COLO668 (cell line): ENCODE results near the gene GPR142.

Experiments
- DNase-seq: peaks from one replicate; lab custom pipeline; 2025; ENCODE audit not compliant: unreplicated experiment; lab: John Stamatoyannopoulos, UW

Gene GPR142, protein sequence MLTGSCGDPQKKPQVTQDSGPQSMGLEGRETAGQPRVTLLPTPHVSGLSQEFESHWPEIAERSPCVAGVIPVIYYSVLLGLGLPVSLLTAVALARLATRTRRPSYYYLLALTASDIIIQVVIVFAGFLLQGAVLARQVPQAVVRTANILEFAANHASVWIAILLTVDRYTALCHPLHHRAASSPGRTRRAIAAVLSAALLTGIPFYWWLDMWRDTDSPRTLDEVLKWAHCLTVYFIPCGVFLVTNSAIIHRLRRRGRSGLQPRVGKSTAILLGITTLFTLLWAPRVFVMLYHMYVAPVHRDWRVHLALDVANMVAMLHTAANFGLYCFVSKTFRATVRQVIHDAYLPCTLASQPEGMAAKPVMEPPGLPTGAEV

DNA sequence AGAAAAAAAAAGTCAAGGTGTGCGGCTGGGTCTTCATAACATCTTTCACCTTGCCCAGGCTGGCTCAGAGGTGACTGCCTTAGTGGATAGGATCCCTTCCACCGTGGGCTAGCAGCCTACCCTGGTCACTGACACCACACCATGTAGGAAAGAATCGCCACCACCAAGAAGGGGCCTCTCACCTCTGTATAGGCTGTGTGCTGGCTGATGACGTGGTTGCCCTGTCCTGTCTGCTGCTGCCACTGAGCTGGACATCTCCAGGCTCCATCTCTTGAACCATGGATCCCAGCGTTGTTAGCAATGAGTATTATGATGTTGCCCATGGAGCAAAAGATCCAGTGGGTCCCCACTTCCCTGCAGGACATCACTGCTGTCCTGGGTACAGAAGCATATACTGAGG is at the start of gene GPR142:
Gene GPR142, plus strand, starts transcription at position 301 of the 400 bp plus-strand sequence. CDS start 2,035 bp downstream, outside the sequence.
- no peak for DNase-seq

DNA sequence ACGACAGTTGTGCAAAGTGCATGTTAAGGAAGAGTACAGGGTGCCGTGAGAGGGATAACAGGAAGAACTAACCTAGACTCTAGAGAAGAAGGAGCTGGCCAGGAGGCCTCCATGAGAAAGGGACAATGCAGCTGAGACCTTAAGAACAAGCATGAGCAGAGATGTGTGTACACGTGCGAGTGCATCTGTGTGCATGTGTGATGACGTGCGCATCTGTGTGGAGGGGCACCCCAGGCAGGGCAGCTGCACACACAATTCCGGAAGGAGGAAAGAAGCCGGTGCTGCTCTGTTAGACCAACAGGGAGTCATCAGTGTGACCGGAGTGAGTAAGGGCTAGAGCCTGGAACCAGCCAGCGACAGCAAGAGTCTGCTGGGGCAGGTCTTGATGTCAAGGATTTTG is 48.9 kb upstream of the GPR142 start:
- no peak for DNase-seq

DNA sequence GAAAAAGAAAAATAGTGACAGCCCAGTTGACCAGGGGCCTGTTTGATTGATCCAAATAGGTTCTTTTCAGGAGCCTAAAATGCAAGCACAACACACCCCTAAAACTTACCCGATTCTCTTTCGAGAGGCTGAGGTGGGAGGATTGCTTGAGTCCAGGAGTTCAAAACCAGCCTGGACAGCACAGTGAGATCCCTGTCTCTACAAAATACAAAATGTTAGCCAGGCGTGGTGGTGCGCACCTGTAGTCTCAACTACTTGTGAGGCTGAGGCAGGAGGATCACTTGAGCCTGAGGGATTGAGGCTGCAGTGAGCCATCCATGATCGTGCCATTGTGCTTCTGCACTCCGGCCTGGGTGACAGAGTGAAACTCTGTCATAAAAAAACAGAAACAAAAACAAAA is 42.8 kb upstream of the GPR142 start:
- DNase-seq = no peak

DNA sequence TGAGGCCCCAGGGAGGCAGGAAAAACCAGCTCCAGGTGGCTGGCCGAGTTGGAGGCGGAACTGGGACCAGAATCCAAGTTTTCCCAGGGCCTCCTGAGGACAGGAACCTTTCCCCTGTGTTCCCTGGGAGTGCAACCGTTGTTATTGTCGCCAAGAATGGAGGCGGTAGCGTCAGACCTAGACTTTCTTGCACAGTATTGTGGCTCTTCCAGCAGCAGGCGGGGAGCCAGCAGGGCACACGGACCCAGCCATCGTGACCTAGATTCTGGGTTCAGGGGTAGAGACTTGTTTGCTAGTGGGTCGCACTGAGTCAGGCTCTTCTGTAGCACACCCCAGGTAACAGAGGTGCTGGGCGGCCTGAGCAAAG is 41.9 kb upstream of the GPR142 start:
- DNase-seq = no peak

DNA sequence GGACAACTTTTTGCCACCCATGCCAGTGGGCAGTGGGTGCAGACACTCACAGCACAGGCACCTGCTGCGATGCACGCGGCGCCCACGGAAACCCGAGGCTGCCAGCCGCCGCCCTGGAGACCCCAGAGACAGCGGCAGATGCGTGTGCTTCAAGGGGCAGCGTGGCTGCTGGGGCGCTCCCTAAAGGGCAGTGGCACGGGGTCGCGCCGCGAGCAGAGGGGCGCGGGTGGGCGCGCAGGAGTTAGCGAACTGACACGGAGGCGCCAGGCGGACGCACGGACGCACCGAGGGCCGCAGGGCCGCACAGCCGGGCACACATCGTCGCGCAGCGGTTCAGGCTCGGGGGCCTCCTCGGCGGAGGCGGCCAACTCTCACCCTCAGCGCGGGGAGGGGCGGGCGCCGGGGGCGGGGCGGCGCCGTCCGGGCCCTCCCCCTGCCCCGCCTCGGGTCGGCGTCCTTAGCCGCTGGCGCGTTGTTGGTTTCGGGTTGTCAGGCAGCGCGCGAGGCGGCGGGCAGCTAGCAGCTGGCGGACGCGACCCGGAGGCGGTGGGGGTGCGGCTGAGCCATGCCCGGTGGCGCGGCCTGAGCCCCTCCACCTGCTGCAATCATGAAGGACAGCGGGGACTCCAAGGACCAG is 41.4 kb upstream of the GPR142 start, which contains the start of gene KIF19:
Gene KIF19, plus strand, starts transcription at position 484 of the 637 bp plus-strand sequence. Its CDS starts 124 bp downstream, at position 608.
- DNase-seq = peak; percentile 79

DNA sequence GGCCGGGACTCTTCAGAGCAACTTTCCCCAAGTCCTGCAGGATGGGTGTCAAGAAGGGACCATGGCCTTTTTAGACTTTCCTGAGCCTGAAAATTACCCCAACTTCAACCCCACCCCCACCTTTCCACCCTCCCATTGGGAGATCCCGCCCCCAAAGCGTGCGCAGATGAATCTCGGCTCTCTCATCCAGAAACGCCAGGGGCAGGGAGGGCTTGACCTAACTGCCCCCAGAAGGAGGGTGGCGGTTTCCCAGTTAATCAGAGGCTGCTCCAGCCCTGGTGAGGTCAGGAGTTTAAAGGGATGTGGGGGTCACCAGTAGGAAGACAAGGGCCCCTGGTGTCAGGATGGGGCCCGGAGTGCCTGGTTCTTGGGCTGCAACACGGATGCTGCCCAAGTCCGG is 40.8 kb upstream of the GPR142 start:
- peak; percentile 20 for DNase-seq

DNA sequence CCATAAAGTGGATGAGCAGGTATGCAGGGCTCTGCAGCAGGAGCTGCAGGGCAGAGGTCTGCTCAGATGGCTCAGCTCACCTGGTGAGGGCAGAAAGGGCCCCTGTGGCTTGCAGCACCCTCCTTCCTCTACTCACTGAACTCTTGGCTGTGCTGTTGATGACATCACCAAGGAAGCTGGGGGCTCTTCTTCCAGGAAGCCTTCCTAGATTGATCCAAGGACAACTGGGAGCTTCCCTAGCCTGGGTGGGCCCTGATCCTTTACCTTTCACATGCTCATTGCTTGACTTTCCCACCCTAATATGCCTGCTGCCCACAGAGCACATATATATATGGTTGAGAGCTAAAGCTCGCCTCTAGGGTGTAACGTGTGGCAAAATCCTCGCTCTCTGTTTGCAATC is 38.8 kb upstream of the GPR142 start:
- DNase-seq = no peak

DNA sequence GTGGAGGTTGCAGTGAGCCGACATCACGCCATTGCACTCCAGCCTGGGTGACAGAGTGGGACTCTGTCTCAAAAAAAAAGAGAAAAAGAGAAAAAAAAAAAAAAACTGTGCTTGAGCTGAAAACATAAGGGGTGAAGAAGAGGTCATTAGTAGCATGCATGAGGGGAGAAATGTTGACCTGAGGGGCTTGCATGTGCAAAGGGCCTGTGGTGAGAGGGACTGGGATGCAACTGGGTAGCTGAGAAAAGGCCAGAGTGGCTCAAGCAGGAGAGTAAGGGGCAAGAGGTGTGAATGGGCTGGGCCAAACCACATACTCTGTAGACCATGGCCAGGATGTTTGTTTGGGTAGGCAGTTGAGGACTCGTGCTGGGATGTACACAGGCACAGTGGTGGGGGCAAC is 37.9 kb upstream of the GPR142 start:
- DNase-seq = no peak

DNA sequence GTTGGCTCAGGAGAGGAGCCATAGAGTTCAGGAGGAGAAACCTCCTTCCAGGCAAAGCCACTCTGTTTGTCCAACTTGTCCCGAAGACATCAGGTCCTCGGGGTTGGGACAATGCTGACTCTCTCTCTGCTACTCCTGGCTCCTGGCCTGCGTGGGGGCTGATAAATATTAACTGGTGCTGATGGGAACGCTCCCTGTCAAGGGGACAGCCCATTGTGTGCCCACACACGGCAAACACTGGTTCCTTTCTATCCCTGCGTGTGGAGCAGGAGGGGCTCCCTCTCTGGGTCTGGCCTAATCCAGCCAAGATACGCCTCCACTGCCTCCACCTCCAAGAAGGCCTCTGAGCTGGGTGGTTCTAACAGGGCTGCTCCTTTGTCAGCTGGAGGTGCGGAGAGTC is 36.9 kb upstream of the GPR142 start:
- DNase-seq = no peak

DNA sequence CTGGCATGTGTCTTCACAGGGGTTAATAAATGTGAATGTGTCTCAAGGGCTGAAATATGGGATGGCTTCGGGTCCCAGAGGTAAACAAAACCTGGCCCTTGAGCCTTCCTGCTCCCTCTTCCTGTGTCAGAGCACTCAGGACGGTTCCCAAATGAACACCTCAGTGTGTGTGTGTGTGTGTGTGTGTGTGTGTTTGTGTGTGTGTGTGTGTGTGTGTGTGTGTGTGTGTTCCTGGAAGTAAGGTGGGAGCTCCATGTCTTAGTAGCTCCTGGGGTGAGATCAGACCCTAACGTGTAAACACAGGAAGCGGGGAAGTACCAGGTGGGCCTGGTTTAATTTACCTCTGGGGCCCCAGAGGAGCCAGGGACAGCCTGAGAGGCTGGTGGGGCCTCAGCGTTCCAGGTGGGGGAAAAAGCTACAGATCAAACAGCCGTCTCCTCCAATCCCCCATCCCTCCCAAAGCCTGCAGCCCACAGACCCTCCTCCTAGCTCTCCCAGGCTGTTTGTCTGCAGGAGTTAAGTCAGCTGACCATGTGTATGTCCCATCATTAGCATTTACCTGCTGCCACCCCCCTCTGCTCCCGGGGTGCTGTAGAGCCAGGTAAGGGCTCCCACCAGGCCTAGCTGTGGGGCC is 35.2 kb upstream of the GPR142 start:
- DNase-seq = peak; percentile 64

DNA sequence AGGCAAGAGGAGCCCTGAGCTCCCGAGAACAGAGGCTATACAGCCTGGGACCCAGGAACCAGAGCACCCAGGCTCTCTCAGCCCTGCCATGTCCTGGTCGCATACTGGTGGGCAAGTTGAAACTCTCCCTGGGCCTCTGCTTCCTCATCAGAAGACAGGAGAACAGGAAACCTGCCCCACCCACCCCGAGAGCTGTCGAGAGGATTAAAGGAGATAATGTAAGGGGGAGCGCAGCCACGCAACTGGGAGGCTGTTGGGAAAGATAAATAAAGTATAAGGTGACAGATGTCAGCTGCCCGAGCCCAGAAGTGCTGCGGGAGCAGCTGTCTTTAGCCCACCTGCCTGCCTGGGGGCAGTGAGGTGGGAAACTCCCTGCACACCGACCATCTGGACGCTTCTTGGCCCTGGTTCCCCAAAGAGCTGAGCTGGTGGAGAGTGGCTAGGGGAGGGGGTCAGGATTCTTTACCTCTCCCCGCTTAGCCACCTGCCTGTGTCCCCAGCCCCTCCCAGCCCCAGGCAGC is 34.5 kb upstream of the GPR142 start:
- peak; percentile 93 for DNase-seq

DNA sequence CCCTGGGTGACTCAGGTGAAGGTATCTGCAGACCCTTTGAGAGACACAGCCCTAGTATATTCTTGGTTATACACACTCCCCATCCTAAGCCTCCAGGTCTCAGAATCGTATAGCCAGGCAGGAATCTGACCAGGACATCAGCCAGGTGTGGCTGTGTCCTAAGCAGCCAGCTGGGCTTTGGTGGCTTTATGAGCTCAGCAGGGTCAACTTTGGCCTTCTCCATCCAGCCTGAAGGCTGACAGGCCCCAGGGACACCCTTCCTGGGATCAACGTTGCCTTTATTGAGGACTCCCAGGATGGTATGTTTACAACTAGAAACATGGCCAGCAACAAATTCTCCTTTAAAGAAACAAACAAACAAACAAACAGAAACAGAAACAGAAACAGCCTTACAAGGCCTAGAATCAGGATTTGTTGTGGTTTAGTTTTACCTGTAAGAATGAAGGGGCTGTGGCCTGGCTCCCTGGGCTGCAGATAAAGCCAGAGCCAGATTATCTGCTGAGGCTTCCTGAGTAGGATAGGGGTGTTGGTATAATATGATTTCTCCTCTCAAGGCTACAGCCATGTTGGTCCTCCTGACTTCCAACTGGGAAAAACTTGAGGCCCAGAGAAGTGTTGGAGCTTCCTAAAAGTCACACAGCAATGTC is 32.8 kb upstream of the GPR142 start:
- peak; percentile 10 for DNase-seq

DNA sequence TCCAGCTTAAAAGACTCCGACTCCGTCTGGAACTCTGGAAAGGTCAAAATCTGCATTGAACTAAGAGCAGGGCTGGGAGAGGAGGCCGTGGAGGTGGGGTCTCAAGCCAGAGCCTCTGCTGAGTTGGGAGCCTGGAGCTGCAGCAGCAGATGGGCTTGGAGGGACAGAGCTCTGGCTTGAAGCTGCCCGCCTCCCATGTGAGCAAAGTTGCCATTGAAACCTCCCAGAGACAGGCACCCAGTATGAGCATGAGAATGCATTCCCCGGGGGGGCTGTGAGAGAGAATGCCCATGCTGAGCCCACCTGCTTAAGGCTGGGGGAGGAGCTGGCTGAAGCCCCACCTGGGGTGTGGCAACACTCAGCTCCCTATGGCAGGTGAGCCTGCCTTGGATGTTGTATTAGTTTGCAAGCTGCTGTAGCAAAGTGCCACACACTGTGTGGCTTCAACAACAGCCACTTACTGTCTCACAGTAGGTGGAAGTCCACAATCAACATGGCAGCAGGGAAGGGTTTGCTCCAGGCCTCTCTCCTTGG is 31.7 kb upstream of the GPR142 start:
- no peak for DNase-seq

DNA sequence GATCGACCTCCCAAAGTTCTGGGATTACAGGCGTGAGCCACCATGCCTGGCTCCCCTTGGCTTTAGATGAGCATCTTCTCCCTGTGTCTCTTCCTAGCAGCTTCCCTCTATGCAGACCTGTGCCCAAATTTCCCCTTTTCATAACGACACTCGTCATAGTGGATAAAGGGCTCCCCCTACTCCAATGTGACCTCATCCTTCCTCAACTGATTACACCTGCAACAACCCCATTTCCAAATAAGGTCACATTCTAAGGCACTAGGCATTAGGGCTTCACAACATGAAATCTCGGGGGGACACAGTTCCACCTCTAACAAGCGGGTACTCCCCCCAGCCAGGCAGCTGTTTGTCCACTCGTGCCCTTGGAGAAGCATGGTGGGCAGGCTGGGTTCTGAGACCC is 31.0 kb upstream of the GPR142 start:
- no peak for DNase-seq

DNA sequence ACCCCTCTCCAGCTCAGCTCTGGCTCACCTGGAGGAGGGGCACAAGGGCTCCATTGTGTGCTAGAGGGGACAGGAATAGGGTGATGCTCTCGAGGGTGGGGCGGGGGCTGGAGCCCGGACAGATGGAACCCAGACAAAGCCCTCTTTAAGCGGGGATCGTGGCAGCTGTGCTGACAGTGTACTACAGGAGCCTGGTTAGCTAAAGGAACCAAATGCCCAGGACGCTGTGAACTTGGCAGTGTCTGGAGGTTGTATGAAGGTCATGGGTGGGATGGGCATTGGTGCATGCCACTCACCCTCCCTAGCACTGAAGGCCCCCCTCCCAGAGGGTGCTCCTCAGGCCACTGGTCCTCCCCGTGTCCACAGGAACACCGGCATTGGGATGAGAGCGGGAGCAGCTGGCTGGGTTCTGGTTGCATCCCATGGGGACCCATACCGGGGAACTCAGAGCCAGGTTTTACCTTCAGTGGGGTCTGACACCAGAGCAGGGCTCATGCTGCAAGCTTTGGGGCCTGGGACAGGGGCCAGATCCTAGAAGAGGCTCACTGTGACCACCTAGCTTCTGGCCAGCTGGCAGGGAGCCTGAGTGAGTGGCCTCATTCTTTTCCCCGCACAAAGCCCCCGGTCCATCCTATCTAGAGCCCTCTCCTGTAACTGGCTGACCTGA is 29.3 kb upstream of the GPR142 start:
- DNase-seq = peak; percentile 69

DNA sequence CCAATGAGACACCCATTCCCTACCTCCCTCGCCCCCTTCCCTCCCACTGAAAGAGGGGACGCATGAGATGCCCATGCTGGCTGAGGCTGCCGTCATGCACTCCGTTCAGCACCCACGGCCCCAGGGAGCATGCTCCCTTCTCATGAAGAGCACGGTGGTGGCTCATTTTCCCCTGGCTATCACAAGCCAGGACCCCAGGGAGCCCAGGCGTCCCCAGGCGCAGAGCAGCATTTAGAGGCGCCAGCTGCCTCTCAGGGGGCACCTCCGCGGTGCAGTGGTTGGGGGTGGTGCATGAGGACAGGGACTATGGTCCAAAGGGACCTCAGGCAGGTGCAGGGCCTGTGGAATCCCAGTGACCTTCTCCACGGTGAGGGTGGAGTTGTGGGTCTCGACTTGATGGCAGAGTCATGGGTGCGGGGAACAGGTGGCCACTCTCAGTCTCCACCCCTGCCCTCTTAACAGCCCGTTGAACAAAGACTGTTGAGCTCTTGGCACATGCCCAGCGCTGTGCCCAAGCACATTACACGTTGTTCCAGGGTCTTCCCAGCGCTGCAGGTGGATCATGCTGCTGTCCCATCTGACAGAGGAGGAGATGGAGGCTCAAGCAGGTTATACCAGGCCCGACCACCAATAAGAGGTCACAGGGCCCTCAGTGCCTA is 27.6 kb upstream of the GPR142 start:
- peak; percentile 67 for DNase-seq

DNA sequence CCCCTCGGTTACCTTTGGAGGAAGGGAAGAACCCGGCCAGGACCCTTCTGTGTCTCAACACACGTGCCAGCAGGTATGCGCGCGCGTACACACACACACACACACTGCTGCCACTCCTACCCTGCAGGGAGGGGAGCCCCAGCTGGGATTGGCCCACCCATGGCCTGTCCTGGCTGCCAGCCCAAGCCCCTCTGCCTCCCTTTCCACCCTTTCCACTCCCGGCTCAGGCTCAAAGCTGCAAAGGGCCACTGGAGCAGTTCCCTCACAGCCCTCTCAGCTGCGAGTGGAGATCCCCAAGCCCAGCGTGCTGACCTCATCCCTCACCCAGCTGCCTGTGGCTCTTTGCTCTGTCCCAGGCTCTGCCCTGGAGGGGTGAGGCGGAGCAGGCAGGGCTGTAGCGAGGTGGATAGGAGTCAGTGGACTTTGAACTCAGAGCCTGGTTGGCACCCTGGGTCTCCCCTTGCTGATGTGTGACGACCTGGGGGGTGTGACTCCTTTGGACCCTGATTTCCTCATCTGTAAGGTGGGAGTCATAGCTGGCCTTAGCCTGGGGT is 26.8 kb upstream of the GPR142 start:
- peak; percentile 81 for DNase-seq

DNA sequence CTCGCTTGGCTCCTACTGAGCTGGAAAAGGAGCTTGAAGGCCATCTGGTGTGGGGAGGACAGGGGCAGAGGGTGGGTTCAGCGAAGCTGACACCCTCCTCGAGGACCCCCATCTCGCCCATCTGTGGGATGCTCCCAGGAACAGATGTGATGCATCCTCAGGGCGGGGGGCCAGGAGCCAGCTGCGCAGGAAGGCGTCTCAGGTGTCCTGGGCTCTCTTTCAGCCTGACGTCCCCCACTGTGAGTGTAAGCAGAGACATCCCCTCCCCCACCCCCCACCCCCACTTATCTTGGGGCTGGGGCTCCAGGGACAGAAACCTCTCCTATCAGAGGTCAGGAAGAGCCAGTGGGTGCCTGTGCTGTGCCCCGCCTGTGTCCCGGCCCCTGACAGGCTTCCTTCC is 25.1 kb upstream of the GPR142 start:
- no peak for DNase-seq

DNA sequence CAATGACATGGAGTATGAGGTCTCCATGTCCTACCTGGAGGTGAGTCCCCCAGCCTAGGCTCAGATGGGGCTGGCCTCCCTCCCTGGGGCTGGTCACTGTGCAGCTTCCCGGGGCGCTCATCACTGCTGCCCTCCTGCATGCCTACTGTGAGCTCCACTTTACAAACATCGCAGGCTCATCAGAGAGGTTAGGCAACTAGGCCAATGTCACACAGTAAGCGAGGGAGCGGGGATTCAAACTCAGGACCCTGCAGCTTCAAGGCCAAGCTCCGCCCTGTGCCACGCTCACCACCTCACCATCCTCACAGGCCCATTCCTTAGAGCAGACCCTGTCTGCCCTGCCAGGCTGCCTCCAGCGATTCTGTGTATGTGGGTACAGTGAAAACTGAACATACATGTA is 24.2 kb upstream of the GPR142 start:
- no peak for DNase-seq
